Stimulated activated naive CD4-positive, alpha-beta T cell (primary cell): ENCODE measurements around the gene TLL1.

Experiments used
- DNase-seq, 6 experiments: peaks; one replicate each; lab custom pipeline; 2025; lab: John Stamatoyannopoulos, UW

TLL1 gene

GRCh38 chr4:165894159-165894558 lies 21.1 kb downstream of the TLL1 start:
- no peak for DNase-seq

DNA sequence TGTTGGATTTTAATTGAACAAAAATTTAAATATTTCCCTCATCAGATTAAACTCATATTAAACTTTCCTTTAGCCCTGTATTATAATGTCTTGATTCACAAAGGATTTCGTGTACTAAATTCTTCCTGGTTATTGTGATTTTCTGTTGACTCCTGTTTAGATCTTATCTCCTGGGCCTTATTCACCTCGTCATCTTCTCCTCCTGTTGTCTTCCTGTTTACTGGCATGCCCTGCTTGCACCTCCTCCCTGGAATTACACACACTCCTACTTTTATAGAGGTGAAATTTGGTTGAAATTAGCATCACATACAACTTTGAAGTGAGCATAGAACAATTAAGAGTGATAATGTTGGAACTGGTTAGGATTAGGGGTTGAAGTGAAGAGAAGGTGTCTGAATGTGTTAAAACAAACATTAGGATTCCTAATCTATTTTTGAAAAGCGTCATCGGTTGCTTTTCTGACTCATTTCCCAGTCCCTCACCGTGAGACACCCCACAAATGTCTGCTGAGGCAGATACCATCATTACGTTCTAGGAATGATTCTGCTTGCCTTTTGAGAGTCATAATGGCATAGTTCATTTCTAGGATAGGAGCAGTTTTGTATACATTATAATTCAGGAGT lies 32.5 kb downstream of the TLL1 start:
- no peak for DNase-seq

GRCh38 chr4:165906272-165906671 lies 33.2 kb downstream of the TLL1 start:
- no peak for DNase-seq

DNA sequence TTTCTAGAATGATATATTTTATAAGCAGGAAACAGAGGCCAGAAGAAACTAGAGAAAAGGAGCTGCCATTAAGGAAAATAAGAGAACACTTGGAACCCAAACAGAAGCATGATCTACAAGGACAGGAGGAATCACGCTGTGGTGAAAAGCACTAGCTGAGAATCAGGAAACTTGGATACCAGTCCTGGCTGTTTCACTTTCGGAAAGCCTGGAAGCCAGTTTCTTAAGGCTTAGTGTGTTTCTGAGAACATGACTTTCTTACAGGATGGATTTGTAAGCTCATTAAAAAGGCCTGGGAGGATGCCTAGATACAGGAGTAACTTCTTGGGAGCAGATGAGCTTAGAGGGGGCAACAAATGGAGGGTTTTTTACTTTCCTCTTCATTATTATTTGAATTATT lies 36.9 kb downstream of the TLL1 start:
- DNase-seq = no peak

- no peak for DNase-seq
Observed at GRCh38 chr4:165915215-165915614, 42.2 kb downstream of the TLL1 start.

DNA sequence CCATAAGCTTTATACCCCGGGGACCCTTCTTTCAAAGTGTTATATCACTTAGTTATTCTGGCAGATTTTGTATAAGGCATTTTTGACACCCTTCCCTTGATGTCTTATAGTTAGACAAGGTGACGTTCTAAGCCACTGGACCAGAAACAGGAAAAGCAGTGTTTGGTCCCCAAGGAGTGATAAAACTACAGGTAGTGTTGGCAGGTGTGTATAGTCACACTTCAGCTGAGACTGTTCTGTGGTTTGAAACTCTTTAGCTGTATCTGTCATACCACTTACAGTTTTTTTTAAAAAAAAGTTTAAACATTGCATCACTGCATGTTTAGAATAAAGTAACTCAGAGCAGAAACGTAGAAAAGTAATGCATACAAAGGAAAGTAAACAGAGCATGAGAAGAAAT lies 48.5 kb downstream of the TLL1 start:
- no peak for DNase-seq

GRCh38 chr4:165922747-165923146 lies 49.7 kb downstream of the TLL1 start:
- no peak for DNase-seq

- no peak for DNase-seq
Observed at GRCh38 chr4:165926307-165926706, 53.3 kb downstream of the TLL1 start.

DNA sequence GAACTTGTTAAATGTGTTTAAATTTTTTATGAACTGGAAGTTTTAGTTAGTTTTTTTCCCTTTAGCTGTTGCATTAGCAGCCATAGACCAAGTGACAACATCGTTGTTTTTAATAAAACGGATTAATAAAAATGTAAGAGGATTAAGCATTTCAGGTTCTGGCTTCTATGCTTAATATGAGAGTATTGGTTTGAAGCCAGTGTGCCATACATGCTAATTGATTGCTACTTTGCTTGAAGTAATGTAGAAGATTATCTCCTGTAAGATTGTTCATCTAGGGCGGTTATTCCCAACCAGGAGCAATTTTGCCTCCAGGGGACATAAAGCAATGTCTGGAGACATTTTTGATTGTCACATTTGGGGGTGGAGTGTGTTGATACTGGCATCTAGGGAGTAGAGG lies 54.3 kb downstream of the TLL1 start:
- DNase-seq = no peak

- DNase-seq = no peak
Observed at GRCh38 chr4:165927815-165928214, 54.8 kb downstream of the TLL1 start.

DNA sequence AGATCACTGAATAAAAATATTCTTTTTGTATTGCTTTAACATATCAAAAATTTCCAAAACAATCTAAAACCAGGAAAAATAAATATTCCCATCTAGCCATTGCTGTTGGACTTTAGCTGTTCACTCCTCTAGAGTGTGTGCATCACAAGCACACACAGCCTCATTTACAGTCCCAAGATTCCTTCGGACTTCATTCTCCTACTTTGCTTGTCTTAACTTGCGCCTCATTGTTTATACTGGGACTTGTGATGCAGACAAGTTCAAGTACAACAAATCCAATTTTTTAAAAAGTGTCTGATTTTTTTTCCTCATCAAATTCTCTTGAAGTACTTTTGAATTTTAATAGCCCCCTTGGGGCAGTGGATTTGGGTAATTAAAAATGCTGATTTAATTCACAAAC lies 55.6 kb downstream of the TLL1 start:
- no peak for DNase-seq

GRCh38 chr4:165929662-165930061 lies 56.6 kb downstream of the TLL1 start:
- DNase-seq = no peak

DNA sequence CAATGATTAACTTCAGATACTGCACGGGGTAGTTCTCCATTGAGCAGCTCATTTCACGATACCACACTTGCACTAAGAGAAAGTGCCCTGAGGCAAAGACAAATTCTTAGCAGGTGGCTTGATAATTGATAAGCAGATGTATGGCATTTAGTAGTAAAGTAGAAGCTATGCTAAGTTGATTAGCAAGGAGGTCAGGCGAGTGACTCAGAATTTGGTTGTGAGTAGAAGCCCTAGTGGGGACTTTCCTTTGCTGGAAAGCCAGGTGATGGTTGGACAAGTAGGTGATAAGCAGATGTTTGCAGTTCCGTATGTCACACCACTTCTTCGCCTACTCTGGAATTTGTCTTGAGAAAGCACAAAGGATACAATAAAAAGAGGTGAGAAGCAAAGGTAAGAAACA lies 58.7 kb downstream of the TLL1 start:
- DNase-seq = no peak

GRCh38 chr4:165944900-165945299 lies 71.9 kb downstream of the TLL1 start:
- no peak for DNase-seq

GRCh38 chr4:165945991-165946390 lies 73.0 kb downstream of the TLL1 start:
- DNase-seq = no peak

GRCh38 chr4:165947019-165947418 lies 74.0 kb downstream of the TLL1 start:
- DNase-seq = no peak

- no peak for DNase-seq
Observed at GRCh38 chr4:165953181-165953580, 80.1 kb downstream of the TLL1 start.

DNA sequence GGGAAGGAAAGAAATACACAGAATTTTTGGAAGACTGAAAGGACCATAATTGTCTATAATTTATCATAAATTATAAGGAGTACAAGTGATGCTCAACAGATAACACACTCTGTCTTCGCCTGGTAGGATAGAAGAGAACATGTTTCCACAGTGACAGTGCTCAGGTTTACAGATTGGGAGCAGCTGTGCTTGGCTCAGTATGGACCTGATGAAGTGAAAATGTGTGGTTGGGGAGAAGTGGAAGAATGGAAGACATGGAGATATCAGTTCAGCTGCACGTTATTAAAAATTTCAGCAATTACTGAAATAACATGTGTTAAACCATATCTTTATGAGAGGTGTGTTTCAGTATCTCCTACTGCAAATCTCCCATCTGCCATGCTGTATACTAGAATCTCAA lies 90.6 kb downstream of the TLL1 start:
- no peak for DNase-seq

DNA sequence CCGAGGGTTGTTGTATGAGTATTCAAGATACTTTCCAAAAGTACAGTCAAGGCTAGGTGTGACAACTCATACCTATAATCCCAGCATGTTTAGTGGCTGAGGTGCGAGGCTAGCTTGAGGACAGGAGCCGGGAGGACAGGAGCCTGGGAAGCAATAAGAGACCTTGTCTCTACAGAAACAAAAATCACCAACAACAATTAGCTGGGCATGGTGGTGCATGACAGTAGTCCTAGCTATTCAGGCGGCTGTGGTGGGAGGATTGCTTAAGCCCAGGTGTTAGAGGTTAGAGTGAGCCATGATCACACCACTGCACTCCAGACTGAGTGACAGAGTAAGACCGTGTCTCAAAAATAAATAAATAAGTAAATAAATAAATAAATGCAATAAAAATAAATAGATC lies 91.6 kb downstream of the TLL1 start:
- DNase-seq = no peak

DNA sequence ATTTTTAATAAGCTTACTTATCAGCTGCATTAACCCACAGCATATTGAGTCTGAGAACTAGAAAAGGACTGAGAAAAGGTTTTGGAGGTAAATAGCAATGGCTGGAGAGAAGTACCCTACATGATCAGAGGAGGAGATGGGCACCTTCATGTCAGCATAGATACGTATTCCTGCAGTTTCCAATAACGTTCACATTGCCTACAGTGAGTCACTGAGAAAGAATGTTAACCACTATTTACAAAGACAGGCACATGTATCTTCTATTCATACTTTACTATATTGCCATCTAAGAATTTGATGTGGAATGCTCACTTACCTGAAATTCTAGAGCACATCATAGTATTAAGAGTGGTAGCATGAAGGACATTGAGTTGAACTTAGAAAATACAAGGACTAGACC lies 92.5 kb downstream of the TLL1 start:
- no peak for DNase-seq

- DNase-seq = no peak
Observed at GRCh38 chr4:165966833-165967232, 93.8 kb downstream of the TLL1 start.

GRCh38 chr4:165967486-165967885 lies 94.4 kb downstream of the TLL1 start:
- DNase-seq = no peak

DNA sequence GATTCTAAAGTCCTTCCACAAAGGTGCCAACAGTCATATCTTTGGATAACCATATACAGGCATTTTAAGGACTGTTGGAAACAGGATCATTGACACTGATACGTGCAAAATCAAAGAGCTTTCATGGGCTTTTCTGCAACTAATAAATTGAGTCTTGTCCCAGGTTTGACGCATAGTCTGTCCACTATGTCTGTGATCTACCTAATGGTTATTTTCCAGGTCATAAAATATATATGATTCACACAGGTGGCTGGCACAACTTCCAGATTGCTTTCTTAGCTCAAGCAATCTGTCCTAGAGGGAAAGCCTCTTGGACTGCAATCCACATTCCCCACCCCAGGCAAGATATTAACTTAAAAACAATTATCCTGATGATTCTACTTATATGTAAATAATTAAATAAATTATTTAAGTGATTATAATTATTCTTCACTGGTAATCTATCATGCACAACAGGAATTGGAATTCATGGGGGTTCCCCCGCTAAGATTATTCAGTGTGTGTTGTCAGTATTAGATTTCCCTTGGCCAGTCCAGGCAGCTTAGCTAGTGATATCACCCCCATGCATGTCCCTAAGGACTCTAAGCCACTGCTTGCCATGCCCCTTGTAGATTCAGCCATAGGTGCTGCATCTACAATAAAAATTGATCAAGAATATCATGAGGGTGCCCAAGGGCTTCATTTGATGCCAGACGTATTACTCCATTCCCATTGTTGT lies 97.8 kb downstream of the TLL1 start:
- DNase-seq = no peak

GRCh38 chr4:165971446-165971845 lies 98.4 kb downstream of the TLL1 start:
- no peak for DNase-seq
